GM18507 (cell line): ENCODE results near the gene GAPVD1.
"Not testable (repeated sequence)": the region's sequence is repeated elsewhere in the genome, so short reads cannot be mapped to it uniquely, and the experiment has no call there.

ENCODE experiments used
- DNase-seq: peaks from one replicate; pipeline ENCODE4 v3.0.0; 2011; ENCODE audit warnings: low read depth; ENCODE audit not compliant: insufficient read length; ENCODE audit errors: extremely low spot score
- FAIRE-seq: peaks from 2 replicates; lab custom pipeline; 2011; peaks lifted over from hg19 to GRCh38; lab: Jason Lieb, UNC

GAPVD1 gene

GRCh38 chr9:125246261-125246667 lies 15.4 kb upstream of the GAPVD1 start:
- no peak for DNase-seq
- no peak for FAIRE-seq

DNA sequence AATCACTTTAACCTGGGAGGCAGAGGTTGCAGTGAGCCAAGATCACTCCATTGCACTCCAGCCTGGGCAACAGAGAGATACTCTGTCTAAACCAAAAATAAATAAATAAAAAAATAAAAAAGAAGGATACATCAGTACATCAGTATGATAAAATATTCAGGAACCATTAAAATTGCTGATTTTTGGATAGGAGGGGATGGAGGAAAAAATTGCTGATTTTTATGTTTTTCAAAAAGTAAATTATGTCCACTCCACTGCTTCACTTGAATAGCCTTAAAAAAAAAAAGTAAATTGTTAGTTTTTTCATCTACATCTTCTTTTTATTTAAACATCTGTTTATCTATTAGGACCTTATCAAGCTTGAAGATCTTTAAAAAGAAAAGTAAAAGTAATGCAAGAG lies 7.4 kb upstream of the GAPVD1 start:
- FAIRE-seq: no peak
- DNase-seq: no peak

DNA sequence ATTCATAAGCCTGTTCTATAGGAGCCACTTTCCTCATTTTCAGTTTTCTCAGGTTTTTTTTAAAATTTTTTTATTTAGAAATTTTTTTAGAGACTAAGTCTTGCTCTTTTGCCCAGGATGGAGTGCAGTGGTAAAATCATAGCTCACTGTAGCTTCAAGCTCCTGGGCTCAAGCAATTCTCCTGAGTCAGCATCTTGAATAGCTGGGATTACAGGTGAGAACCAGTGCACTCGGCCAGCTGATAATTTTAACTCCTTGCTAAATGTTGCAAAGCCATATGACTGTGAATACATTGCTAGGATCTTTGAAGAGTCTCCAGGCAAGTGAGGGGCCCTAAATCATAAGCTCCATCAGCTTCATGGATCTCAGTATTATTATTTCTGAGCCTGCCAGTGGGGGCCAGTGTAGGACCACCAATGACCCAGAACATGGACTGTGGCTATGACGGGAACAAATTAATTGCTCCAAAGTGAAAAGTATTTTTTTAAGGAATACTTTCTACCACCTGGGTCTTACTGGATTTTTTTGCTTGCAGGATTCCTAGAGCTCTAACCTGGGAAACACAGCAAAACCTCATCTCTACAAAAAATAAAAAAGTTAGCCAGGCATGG lies 5.7 kb upstream of the GAPVD1 start:
- no peak for DNase-seq

DNA sequence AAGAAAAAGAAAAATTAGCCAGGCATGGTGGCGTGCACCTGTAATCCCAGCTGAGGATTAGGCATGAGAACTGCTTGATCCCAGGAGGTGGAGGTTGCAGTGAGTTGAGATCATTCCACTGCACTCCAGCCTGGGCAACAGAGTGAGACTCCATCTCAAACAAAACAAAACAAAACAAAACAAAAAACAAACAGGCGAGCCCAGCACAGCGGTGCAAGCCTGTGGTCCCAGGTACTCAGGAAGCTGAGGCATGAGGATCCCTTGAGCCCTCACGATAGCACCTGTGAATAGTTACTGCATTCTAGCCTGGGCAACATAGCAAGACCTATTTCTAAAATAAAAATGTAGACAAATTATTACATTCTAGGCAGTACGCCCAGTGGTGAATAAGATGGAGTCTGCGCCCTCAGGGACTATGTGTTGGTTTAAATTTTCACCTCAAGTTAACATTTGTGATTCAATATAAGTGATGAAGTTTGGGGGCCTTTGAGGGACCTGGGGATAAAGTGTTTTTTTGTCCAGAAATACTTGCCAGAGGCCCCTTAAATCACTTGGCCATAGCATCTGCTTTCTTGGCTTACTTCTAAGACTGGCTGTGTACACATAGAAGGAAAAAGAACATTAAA lies 3.4 kb upstream of the GAPVD1 start:
- no peak for FAIRE-seq
- no peak for DNase-seq

More for the DNA sequence above, 5.7 kb upstream of the GAPVD1 start:
- no peak for FAIRE-seq

GRCh38 chr9:125258832-125259534 lies 2.6 kb upstream of the GAPVD1 start:
- FAIRE-seq (no peak), DNase-seq (no peak)

GRCh38 chr9:125260561-125260960 lies 1.1 kb upstream of the GAPVD1 start:
- no peak for FAIRE-seq

DNA sequence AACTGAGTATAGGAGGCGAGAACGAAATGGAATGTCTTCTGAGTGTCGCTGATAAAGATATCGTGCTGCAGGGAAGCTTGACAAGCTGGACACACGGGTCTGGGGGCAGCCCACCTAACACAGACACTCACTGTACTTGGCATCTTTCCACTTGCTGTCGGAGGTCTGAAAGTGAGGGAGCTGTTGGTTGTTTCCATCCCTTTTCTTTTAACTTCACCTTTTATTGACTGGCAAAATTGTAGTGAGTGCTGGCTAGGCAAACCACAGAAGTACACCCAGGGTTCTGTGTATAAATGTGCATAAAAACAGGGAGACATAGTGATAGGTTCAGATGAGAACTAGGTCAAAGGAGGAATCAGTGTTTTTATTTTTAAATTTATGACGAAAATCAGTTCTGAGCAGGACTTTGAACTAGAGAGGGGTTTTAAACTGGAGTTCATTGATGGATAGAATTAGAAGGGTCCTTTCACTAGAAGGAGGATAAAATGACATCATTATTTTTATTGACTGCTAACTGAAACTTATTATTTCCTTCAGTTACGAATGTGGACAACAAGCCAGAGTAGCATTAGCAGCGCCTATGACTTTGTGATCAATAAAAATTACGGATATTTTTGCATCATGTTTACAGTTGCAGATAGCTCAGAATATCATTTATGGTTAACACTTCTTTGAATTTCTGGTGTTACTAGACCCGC lies 817 bp downstream of the GAPVD1 start:
- FAIRE-seq (no peak), DNase-seq (no peak)

More at GRCh38 chr9:125260561-125260960, 1.1 kb upstream of the GAPVD1 start:
- DNase-seq: no peak

DNA sequence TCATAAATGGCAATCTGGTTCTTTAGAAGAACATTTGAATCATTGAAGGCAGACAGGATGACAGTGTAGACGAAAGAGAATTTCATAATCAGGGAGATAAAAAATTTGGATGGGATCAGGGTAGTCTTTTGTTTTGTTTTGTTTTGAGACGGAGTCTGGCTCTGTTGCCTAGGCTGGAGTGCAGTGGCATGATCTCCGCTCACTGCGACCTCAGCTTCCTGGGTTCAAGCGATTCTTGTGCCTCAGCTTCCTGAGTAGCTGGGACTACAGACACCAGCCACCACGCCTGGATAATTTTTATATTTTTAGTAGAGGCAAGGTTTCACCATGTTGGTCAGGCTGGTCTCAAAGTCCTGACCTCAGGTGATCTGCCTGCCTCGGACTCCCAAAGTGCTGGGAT lies 2.4 kb downstream of the GAPVD1 start:
- not testable (repeated sequence) for FAIRE-seq, DNase-seq

DNA sequence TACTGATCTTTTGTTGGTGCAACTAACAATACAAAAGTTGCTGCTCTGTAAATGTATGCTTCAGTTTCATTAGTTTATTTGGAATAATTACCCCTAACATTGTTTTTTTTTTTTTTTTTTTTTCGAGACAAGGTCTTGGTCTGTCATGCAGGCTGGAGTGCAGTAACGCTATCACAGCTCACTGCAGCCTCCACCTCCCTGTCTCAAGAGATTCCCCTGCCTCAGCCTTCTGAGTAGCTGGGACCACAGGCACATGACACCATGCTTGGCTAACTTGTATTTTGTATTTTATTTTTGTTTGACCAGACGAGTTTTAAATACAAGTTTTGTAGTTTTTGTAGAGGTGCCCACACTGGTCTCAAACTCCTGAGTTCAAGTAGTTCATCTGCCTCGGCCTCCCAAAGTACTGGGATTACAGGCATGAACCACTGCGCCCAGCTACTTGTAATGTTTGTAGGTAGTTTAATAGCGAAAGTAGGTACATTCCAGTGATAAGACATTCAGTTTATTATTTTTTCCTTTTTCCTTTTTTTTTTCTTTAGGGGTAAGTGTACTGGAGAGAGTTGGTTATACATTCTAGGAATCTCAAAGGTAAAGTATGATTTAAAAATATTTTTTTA lies 6.9 kb downstream of the GAPVD1 start:
- DNase-seq (no peak), FAIRE-seq (no peak)

GRCh38 chr9:125269014-125269397 lies 7.4 kb downstream of the GAPVD1 start:
- no peak for FAIRE-seq

DNA sequence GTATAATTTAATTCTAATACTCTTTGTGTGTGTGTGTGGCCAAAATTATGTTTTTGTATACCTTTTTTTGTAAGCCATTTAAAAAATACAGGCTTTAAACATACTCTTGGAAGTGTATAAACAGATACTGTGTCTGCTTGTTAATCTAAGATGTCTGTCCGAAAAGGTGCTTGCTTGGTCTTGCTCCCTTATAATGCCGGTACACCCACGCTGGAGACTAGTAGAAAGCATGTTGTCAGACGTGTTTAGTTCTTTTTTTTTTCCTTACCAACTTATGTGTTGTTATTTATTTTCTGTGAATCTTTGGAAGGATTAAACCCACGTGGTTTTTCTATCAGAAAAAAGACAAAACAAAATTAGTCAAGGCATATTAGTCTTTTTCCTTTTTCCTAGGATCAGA lies 9.5 kb downstream of the GAPVD1 start:
- DNase-seq (no peak), FAIRE-seq (no peak)

More at GRCh38 chr9:125269014-125269397, 7.4 kb downstream of the GAPVD1 start:
- no peak for DNase-seq

- DNase-seq (no peak), FAIRE-seq (no peak)
These were observed 11.1 kb downstream of the GAPVD1 start for GRCh38 chr9:125272697-125273096.

GRCh38 chr9:125276771-125277170 lies 15.1 kb downstream of the GAPVD1 start:
- FAIRE-seq: no peak
- no peak for DNase-seq

GRCh38 chr9:125277411-125277810 lies 15.8 kb downstream of the GAPVD1 start:
- no peak for FAIRE-seq
- DNase-seq: no peak

GRCh38 chr9:125280945-125281344 lies 19.3 kb downstream of the GAPVD1 start:
- FAIRE-seq (no peak), DNase-seq (no peak)

GRCh38 chr9:125284855-125285254 lies 23.2 kb downstream of the GAPVD1 start:
- DNase-seq (no peak), FAIRE-seq (no peak)

DNA sequence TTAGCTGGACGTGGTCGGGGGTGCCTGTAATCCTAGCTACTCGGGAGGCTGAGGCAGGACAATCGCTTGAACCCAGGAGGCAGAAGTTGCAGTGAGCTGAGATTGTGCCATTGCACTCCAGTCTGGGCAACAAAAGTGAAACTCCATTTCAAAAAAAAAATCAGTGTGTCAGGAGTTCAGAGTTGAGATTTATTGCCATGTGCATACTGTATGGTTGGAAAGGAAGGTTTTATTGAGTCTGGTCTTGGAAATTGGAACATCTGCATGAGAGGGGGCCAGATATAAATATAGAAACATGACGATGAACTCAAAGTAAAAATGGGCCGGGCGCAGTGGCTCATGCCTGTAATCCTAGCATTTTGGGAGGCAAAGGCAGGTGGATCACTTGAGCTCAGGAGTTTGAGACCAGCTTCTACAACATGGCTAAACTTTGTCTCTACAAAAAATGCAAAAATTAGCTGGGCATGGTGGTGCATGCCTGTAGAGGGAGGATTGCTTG lies 25.4 kb downstream of the GAPVD1 start:
- not testable (repeated sequence) for DNase-seq

DNA sequence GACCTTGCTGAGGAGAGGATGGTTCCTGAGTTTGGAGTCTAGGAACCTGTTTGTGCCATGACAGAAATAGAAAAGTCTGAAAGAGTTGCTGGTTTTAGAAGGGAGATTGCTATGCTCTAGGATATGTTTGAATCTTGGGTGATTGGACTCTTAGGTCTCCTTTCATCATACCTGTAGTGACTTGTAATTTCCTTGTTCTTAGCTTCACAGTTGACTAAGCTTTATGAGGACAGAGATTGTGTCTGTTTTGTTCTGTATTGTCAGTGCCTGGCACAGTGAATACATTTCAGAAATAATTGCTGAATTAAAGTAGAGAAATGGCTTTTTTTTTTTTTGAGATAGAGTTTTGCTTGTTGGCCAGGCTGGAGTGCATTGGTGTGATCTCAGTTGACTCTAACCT lies 31.5 kb downstream of the GAPVD1 start:
- DNase-seq (no peak), FAIRE-seq (no peak)

More for the DNA sequence above, 25.4 kb downstream of the GAPVD1 start:
- not testable (repeated sequence) for FAIRE-seq

- FAIRE-seq (no peak), DNase-seq (no peak)
These were observed 34.0 kb downstream of the GAPVD1 start for GRCh38 chr9:125295657-125296056.
